Transverse colon (tissue), 4 donors: Measurements from ENCODE around the gene TMEM91. TPM values are rescaled to one million over a fixed set of nuclear protein-coding genes. Genes with fewer than 3 reads are reported as not detected.

Experiments
- DNase-seq: peaks from one replicate; pipeline ENCODE4 v3.0.0-alpha.2; 2019
- H3K27ac ChIP-seq, 4 donors: fragments of 200-600 bp; sonication (generic); 2 replicates each; pipeline ENCODE4 v1.5.1; 2016 to 2018; ENCODE audit warnings: inconsistent platforms in 4 of 4
- H3K27me3 ChIP-seq: fragments of 200-600 bp; sonication (generic); 2 replicates; pipeline ENCODE4 v1.5.1; 2017; ENCODE audit warnings: inconsistent platforms
- H3K36me3 ChIP-seq, 4 donors: fragments of 200-600 bp; sonication (generic); 2 replicates each; pipeline ENCODE4 v1.5.1; 2017 to 2019; ENCODE audit warnings: inconsistent platforms in 4 of 4
- H3K4me1 ChIP-seq, 4 donors: fragments of 200-600 bp; sonication (generic); 2 replicates each; pipeline ENCODE4 v1.5.1; 2017 to 2020; ENCODE audit warnings: inconsistent platforms in 4 of 4
- H3K4me3 ChIP-seq, 4 donors: fragments of 200-600 bp; sonication (generic); 1 replicate in 1 of 4; 2 replicates in 3 of 4; pipeline versions ENCODE4 v1.5.1 to v1.6.1; 2017 to 2019; ENCODE audit warnings: inconsistent platforms in 4 of 4
- H3K9me3 ChIP-seq, 2 donors: fragments of 200-600 bp; sonication (generic); 2 replicates each; pipeline ENCODE4 v1.5.1; 2017 to 2019; ENCODE audit warnings: inconsistent platforms in 2 of 2
- EP300 ChIP-seq: sonication (generic); formaldehyde crosslinking; IDR thresholded peaks from one replicate; pipeline ENCODE4 v1.6.1; 2017; ENCODE audit warnings: antibody characterized with exemption, low read depth
- POLR2A ChIP-seq: fragments of 450-650 bp; IDR thresholded peaks from one replicate; pipeline ENCODE4 v1.6.1; 2016; ENCODE audit warnings: antibody characterized with exemption, mild to moderate bottlenecking, moderate library complexity
- POLR2AphosphoS5 ChIP-seq, 3 donors: sonication (generic); formaldehyde crosslinking; IDR thresholded peaks; one replicate each; pipeline ENCODE4 v1.6.1; 2016; ENCODE audit warnings: antibody characterized with exemption in 3 of 3
- WGBS, 2 donors: methylation state at CpG; one replicate each; pipeline ENCODE4 v1.1.5; 2018; ENCODE audit warnings: low coverage in 1 of 2; 5-methylcytosine and 5-hydroxymethylcytosine counted together
- in situ Hi-C, 4 donors: fragments of 200-750 bp; cut with MboI; loops; one replicate each; pipeline versions ENCODE4 v1.15.0 to v1.15.1; 2017; ENCODE audit warnings: low sequenced_read_pairs in 3 of 4, low pct_ligation_motif_present in 1 of 4, low pct_unique_long_range_greater_than_20kb in 1 of 4
- intact Hi-C: fragments of 100-400 bp; cut with DNase I; formaldehyde crosslinking; loops from one replicate; pipeline ENCODE4 v1.15.1; 2023; ENCODE audit warnings: low total_unique reads
- total RNA-seq, 4 donors: library from RNA; depleted of rRNA; stranded (reverse); fragments of >200 nt; gene quantifications; one replicate each; pipeline ENCODE4 v1.1.0, GENCODE V29; 2016
- TF ChIP-seq, protein P1 (sequence below), 5 experiments: fragments of 200-600 bp in 3 of 5; fragments of 450-650 bp in 2 of 5; sonication (generic) in 3 of 5; IDR thresholded peaks; 1 replicate in 2 of 5; 2 replicates in 3 of 5; pipeline ENCODE4 v1.5.1; 2016 to 2017; ENCODE audit warnings: antibody characterized with exemption in 5 of 5, inconsistent platforms in 3 of 5, mild to moderate bottlenecking in 2 of 5, moderate library complexity in 1 of 5

The TMEM91 gene
- total RNA-seq, 4 donors from 2014 or later = 4.8 to 11.4 (median 9.4) TPM; not detected in 1

DNA sequence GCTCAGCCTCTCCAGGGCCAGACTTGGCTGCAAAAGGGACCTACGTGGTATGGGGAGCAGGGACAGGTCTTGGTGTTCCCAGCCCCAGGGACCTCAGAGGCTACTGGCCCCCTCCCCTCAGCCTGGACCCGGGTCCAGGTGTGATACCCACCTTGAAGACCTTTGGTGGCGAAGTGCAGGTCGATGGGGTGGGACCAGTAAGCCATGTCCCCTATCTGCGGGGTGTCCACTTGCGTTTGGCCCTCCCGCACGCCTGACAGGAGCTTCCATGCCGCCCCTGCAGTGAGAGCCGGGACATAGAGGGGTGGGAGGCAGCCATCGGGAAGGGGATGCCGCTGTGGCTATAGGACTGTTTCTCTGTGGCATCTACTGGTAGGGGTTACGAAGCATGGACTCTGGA lies 18.6 kb upstream of the TMEM91 start:
- Histone ChIP-seq H3K4me3 (no peak overlapping the region), H3K9me3 (no peaks in the 10 kb centered on the region), H3K27ac (no peak overlapping the region), H3K36me3 (no peaks in the 10 kb centered on the region), H3K4me1 (peaks cover under 1 to 21% (median 19%) of the 10 kb centered on the region in 4 donors), H3K27me3 (peaks cover 12% of the 10 kb centered on the region)
- TF ChIP-seq EP300 (no peak), POLR2A (no peak), POLR2AphosphoS5 (IDR thresholded peaks at IDR 0.05) (no peak)
- TF ChIP-seq, protein P1, sequence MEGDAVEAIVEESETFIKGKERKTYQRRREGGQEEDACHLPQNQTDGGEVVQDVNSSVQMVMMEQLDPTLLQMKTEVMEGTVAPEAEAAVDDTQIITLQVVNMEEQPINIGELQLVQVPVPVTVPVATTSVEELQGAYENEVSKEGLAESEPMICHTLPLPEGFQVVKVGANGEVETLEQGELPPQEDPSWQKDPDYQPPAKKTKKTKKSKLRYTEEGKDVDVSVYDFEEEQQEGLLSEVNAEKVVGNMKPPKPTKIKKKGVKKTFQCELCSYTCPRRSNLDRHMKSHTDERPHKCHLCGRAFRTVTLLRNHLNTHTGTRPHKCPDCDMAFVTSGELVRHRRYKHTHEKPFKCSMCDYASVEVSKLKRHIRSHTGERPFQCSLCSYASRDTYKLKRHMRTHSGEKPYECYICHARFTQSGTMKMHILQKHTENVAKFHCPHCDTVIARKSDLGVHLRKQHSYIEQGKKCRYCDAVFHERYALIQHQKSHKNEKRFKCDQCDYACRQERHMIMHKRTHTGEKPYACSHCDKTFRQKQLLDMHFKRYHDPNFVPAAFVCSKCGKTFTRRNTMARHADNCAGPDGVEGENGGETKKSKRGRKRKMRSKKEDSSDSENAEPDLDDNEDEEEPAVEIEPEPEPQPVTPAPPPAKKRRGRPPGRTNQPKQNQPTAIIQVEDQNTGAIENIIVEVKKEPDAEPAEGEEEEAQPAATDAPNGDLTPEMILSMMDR (IDR thresholded peaks at IDR 0.05) = no peak
- WGBS, 2 donors = 90 to 100% methylated on average over 1 to 13 of the region's 13 CpGs
- in situ Hi-C loops = no loop called here
- intact Hi-C loops = no loop called here
- DNase-seq = no peak

- Histone ChIP-seq H3K27ac (no peak overlapping the region), H3K9me3 (no peaks in the 10 kb centered on the region), H3K27me3 (no peaks in the 10 kb centered on the region), H3K4me1 (peaks cover 7 to 18% (median 16%) of the 10 kb centered on the region in 4 donors), H3K4me3 (no peak overlapping the region), H3K36me3 (no peaks in the 10 kb centered on the region)
- in situ Hi-C loops = no loop called here
- no peak for DNase-seq
- TF ChIP-seq POLR2A (no peak), EP300 (no peak), POLR2AphosphoS5 (IDR thresholded peaks at IDR 0.05) (no peak)
- TF ChIP-seq, protein P1 (IDR thresholded peaks at IDR 0.05) = no peak
- intact Hi-C loops = no loop called here
- WGBS, 2 donors = 83 to 95% methylated on average over 1 of the region's 1 CpG
Observed at GRCh38 chr19:41359741-41360140, 16.6 kb upstream of the TMEM91 start.

- Histone ChIP-seq H3K27me3 (no peaks in the 10 kb centered on the region), H3K9me3 (no peaks in the 10 kb centered on the region), H3K27ac (peak overlapping the region; percentile 95 to 99 (median 97)), H3K4me1 (peaks cover 7 to 26% (median 19%) of the 10 kb centered on the region in 4 donors), H3K4me3 (no peak overlapping the region), H3K36me3 (no peaks in the 10 kb centered on the region)
- in situ Hi-C loops (no loop called here), intact Hi-C loops (no loop called here)
- WGBS, 2 donors = 69 to 85% methylated on average over 6 to 10 of the region's 10 CpGs
- no peak for DNase-seq
- TF ChIP-seq EP300 (no peak), POLR2AphosphoS5 (IDR thresholded peaks at IDR 0.05) (peak in 1 of 3 donors; percentile 34), POLR2A (no peak)
Observed at GRCh38 chr19:41362143-41362847, 14.0 kb upstream of the TMEM91 start.

DNA sequence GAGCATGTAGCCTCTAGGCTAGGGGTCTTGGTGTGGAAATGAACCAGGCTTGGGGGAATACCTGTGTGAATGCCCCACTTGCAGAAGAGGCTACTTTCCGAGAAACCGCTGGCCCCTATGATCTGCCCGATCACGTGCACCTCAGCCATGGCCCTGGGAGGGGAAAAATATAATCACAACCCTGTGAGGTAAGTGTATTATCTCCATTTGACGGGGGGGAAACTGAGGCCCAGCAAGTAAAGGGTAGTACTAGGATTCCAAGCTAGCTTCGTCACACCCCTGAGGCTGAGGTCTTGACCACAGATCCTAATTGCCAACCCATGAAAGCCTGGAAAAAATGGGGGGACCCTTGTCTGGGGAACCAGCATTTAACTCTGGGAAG lies 13.0 kb upstream of the TMEM91 start:
- H3K36me3 ChIP-seq = no peaks in the 10 kb centered on the region
- H3K27ac ChIP-seq = peak overlapping the region; percentile 95 to 99 (median 97)
- DNase-seq = no peak
- TF ChIP-seq EP300 (no peak), POLR2AphosphoS5 (IDR thresholded peaks at IDR 0.05) (no peak), POLR2A (no peak)
- TF ChIP-seq, protein P1 (IDR thresholded peaks at IDR 0.05) = no peak
- no peaks in the 10 kb centered on the region for H3K27me3 ChIP-seq
- peaks cover 7 to 36% (median 19%) of the 10 kb centered on the region in 4 donors for H3K4me1 ChIP-seq
- in situ Hi-C loops = no loop called here
- intact Hi-C loops = no loop called here
- peak overlapping the region; percentile 60 to 70 (median 68) for H3K4me3 ChIP-seq
- 48% methylated on average over 6 of the region's 6 CpGs; no CpG with 5 or more reads in 1 of the 2 donors for WGBS, 2 donors
- no peaks in the 10 kb centered on the region for H3K9me3 ChIP-seq
